DOHH2 (cell line): ENCODE data around the gene CGB2.
A peak's percentile ranks its signal among the peaks of the same experiment; 100 is the strongest.

Experiments used
- H3F3A ChIP-seq: fragments of 200-600 bp; sonication (generic), shearing (Covaris generic); 2 replicates; pipeline ENCODE4 v1.6.0; 2016; ENCODE audit warnings: antibody characterized with exemption, mild to moderate bottlenecking; ENCODE audit not compliant: control insufficient read depth, insufficient read depth
- H3K27ac ChIP-seq: fragments of 200-600 bp; sonication (generic); 2 replicates; pipeline ENCODE4 v1.5.1; 2014; ENCODE audit warnings: low read depth, mild to moderate bottlenecking, low read length, moderate library complexity
- H3K27me3 ChIP-seq: fragments of 200-600 bp; sonication (generic); 2 replicates; pipeline ENCODE4 v1.6.1; 2014; ENCODE audit warnings: mild to moderate bottlenecking, low read length, mixed read lengths; ENCODE audit not compliant: control insufficient read depth
- H3K36me3 ChIP-seq: fragments of 200-600 bp; sonication (generic); 2 replicates; pipeline ENCODE4 v1.6.1; 2014; ENCODE audit warnings: mild to moderate bottlenecking, low read length, moderate library complexity, mixed read lengths; ENCODE audit not compliant: control insufficient read depth
- H3K4me1 ChIP-seq: fragments of 200-600 bp; sonication (generic); 2 replicates; pipeline ENCODE4 v1.6.1; 2014; ENCODE audit warnings: mild to moderate bottlenecking, low read length, mixed read lengths; ENCODE audit not compliant: control insufficient read depth
- H3K4me2 ChIP-seq: fragments of 200-600 bp; sonication (generic); 2 replicates; pipeline ENCODE4 v1.6.0; 2014; ENCODE audit warnings: mild to moderate bottlenecking, low read length, moderate library complexity
- H3K4me3 ChIP-seq: fragments of 200-600 bp; sonication (generic); 2 replicates; pipeline ENCODE4 v1.5.1; 2014; ENCODE audit warnings: mild to moderate bottlenecking, low read length, mixed read lengths
- H3K79me2 ChIP-seq: fragments of 200-600 bp; sonication (generic); 2 replicates; pipeline ENCODE4 v1.6.1; 2014; ENCODE audit warnings: mild to moderate bottlenecking, low read length, mixed read lengths; ENCODE audit not compliant: control insufficient read depth
- H3K9me2 ChIP-seq: fragments of 200-600 bp; sonication (generic); replicated peaks from 2 replicates; pipeline ENCODE4 v1.6.1; 2014; ENCODE audit warnings: mild to moderate bottlenecking, low read length, mixed read lengths; ENCODE audit not compliant: control insufficient read depth
- H3K9me3 ChIP-seq: fragments of 200-600 bp; sonication (generic); 2 replicates; pipeline ENCODE4 v1.6.1; 2014; ENCODE audit warnings: antibody characterized with exemption, low read length, mixed read lengths; ENCODE audit not compliant: control insufficient read depth, insufficient read depth
- H4K20me1 ChIP-seq: fragments of 200-600 bp; sonication (generic); 2 replicates; pipeline ENCODE4 v1.6.0; 2014; ENCODE audit warnings: low read depth, mild to moderate bottlenecking, antibody characterized with exemption, low read length, moderate library complexity; ENCODE audit not compliant: control insufficient read depth, insufficient read depth
- CTCF ChIP-seq: fragments of 200-600 bp; sonication (generic); IDR thresholded peaks from one replicate; pipeline ENCODE4 v1.5.1; 2014; ENCODE audit warnings: antibody characterized with exemption, mild to moderate bottlenecking, low read depth, low read length; ENCODE audit not compliant: poor library complexity, severe bottlenecking
- EZH2phosphoT487 ChIP-seq: fragments of 200-600 bp; sonication (generic); IDR thresholded peaks from 2 replicates; pipeline ENCODE4 v1.6.1; 2017; ENCODE audit warnings: borderline replicate concordance, mild to moderate bottlenecking, antibody characterized with exemption, low read length, moderate library complexity, mixed read lengths

The CGB2 gene

GRCh38 chr19:49070416-49070815 is 38.7 kb downstream of the CGB2 start:
- Histone ChIP-seq H3K27me3 (peaks cover 14% of the 10 kb centered on the region), H3K4me3 (no peak overlapping the region), H3K9me2 (no peaks in the 10 kb centered on the region), H3K4me2 (no peak overlapping the region), H3F3A (no peaks in the 10 kb centered on the region), H4K20me1 (no peaks in the 10 kb centered on the region), H3K36me3 (no peaks in the 10 kb centered on the region), H3K27ac (no peak overlapping the region), H3K9me3 (no peaks in the 10 kb centered on the region), H3K4me1 (no peaks in the 10 kb centered on the region), H3K79me2 (no peaks in the 10 kb centered on the region)
- no peak for TF ChIP-seq CTCF
- TF ChIP-seq EZH2phosphoT487: no peak

DNA sequence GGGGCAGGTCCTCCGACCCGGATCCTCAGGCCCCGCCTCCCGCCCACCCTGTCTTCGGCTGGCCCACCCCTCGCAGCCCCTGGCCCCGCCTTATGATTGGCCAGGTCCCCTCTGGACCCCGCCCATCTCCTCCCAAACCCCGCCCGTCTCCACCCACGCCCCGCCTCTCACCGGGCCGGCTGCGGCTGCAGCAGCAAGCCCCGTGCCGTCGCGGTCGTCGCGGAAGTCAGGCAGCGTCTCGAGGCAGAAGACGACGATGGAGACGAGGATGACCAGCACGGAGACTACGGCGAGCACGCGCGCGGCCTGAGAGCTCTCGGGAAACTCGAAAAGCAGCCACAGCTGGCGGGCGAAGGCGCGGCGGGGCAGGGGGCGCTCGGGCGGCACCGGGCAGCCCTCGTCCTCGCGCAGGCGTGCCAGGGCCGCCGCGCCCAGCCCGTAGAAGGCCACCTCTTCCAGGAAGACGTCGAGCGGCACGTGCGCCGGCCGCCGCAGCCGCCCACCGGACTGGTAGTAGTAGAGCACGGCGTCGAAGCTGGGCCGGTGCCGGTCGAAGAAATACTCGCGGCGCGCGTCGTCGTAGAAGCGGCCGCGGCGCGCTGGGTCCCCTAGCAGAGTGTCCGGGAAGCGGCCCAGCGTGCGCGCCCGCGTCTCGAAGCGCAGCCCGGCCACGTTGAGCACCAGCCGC is 40.3 kb downstream of the CGB2 start:
- Histone ChIP-seq H4K20me1 (no peaks in the 10 kb centered on the region), H3K4me3 (no peak overlapping the region), H3K9me3 (no peaks in the 10 kb centered on the region), H3K36me3 (no peaks in the 10 kb centered on the region), H3K4me1 (no peaks in the 10 kb centered on the region), H3K9me2 (no peaks in the 10 kb centered on the region), H3K27ac (no peak overlapping the region), H3K27me3 (peaks cover 6% of the 10 kb centered on the region), H3K79me2 (no peaks in the 10 kb centered on the region), H3F3A (no peaks in the 10 kb centered on the region), H3K4me2 (no peak overlapping the region)
- TF ChIP-seq EZH2phosphoT487: no peak
- no peak for TF ChIP-seq CTCF

DNA sequence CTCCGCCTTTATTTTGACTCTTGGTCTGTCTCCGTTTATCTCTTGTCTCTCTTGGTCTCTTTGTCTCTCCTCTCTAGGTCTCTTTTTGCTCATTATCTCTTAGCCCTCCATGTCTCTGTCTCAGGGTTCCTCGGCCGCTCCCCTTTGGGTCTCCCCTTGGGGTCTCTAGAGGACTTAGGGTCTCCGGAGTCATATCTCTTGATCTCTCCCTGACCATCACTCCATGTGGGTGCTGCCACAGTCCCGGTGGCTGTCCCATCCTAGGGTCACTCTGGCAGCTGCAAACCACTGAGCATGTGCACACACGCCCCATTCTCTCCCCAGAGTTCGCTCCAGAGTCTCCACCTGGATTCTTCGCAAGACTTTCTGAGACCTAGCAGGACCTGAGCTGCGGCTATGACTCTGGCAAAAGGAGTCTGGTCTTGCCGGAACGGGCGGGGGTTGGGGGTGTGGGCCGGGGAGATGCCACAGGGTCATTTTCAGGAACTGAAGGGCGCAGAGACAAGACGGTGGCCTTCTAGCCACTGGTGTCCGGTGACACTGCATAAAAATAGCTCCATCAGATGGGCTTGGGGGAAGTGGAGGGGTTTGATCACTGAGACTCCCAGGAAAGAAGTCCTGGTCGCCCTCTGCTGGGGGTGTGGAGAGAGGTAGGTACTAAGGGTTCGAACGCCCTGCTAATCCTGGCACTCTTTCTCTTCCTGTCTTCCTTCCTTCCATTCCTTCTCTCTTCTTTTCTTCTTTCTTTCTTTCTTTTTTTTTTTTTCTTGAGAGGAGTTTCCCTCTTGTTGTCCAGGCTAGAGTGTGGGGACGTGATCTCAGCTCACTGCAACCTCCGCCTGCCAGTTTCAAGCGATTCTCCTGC is 42.1 kb downstream of the CGB2 start:
- TF ChIP-seq CTCF (peak; percentile 43), EZH2phosphoT487 (no peak)
- Histone ChIP-seq H3K9me3 (no peaks in the 10 kb centered on the region), H3K79me2 (no peaks in the 10 kb centered on the region), H3K27me3 (no peaks in the 10 kb centered on the region), H3K36me3 (no peaks in the 10 kb centered on the region), H3F3A (no peaks in the 10 kb centered on the region), H3K9me2 (no peaks in the 10 kb centered on the region), H4K20me1 (no peaks in the 10 kb centered on the region), H3K4me2 (no peak overlapping the region), H3K4me3 (no peak overlapping the region), H3K27ac (no peak overlapping the region), H3K4me1 (no peaks in the 10 kb centered on the region)
